ENCODE results near the gene PRKCE.

Gene PRKCE

DNA sequence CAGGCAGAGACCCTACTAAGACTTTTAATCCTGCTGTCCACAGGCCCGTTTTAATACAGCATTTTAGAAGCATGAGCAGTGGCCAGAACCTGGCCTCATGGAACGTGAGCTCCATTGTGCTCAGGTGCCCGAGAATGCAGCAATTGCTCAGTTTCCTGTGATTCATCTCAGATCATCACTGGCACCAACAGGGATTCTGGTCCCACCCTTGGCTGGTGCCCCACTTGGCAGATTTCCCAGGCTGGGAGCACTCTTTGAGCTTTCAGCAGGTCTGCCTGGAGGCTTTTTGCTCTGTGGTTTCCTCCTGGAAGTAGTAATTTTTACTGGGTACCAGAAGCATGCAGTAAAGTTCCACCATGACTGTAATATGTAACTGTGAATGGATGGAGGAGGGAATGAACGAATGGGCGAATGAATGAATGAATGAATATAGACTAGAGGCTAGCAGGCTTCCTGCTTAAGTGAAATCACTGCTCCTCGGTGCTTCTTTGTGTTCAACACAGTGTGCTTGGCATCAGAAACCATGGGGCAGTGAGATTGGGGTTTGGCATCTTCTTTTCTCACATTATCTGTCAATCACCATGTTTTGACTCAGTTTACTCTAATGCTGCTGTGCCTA is 312.9 kb downstream of the PRKCE start:
- DNase-seq (ENCODE audit: low read depth in 2 of 2): no peak

DNA sequence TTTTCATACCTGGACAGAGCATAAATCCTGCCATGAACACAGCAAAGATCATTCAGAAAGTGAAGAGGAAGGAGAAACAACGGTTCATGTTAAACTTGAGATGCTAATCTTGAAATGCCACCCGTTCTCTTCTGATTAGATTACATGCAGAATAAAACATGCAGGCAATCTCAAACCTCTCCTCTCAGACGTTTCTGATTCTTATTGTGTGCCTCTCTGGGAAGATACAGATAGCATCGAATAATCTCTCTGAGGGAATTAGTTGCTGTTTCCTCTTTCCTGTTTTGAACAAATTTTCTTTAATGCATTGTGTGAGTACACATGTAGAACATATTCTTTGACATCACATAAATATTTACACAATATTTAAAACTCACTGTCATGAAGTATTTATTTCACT is 313.4 kb downstream of the PRKCE start:
- no peak for DNase-seq (ENCODE audit: low read depth in 2 of 2)

DNA sequence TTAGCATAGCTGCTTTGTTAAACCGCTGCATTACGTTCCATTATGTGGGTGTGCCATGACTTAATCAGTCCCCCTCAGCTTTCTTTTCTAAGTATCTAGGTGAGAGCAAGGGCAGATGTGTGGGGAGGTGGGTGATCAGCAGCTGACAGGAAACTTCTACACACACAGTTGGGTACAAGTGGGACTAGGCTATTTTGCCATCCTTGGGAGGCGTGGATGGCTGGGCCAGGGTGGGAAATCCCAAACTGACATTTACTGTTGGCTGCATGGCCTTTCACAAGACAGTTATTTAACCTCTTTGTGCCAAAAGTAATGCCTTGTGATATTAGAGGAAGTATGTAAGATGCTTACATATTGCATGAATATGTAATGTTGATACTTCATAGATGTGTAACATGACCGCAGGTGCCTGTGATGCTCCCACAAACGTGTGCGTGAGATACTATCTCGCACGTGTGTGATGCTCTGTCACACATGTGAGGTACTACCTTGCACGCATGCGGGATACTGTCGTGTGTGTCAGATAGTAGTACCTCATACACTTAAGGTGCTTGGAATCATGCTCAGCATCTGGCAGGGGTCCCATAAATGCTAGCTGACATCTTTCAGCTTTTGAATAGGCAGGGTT is 314.5 kb downstream of the PRKCE start:
- DNase-seq (ENCODE audit: low read depth in 2 of 2): no peak

DNA sequence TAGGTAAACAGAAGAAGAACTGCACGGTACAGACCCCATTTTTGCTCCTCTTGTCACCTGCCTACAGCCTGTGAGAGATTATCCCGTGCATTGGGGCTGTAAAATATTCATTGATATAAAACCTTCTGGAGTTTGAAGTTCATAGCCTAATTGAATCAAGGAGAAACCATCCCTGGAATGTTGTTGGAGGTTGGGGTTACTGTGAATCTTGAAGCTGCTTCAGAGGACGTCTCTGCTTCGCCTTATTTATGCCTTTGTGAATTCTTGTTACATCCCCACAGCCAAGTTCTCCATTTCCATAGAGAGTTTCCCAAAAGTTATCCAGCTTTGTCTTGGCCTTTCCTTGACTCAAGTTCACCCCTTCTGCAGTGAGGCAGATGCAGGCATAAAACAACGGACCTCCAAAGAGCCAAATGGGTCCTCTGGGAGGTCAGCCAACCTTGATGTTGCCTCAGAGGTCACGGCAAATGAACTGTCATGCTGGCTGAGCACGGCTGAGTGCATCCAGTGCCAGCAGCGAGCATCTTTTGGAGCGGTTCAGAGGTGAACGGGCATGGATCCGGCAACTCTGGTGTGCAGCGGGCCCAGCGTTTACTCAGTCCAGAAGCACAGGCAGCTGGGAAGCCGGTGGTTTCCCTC is 317.6 kb downstream of the PRKCE start:
- DNase-seq (ENCODE audit: low read depth in 2 of 2): no peak

DNA sequence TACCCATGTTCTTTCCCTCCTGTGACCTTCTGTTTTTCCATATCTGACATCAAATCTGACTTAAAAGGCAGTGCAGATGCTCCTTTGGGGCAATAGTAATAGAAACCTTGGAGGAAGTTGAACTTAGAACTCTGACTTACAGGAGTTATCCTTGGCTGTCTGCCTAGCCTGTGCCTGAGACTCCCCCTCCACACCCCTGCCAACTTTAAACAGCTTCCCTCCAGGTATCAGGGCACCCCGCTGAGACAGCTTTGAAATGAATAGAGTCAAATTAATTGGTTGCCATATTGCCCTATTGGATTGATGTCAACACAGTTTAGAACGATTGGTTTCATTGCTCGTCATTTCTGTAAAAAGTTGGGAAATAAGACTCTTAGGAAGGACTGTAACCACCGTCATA is 322.0 kb downstream of the PRKCE start:
- no peak for DNase-seq (ENCODE audit: low read depth in 2 of 2)

DNA sequence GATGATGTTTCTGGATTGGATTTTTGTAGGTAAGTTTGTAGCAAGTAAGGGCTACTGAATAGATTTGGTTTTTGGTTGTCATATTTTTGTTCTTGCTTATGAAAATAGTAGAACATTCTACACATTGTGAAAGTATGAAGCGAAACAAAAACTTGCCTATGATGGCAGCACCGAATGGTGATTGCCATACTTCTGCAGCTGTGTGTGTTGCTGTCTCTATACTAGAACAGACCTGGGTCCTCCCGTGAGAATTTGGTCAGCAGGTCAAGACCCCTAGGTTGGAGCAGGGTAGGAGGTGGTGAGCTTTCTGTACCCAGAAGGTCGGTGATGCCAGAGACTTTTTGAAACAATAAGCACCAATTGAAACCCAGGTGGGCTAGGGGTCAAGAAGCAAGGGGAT is 322.6 kb downstream of the PRKCE start:
- DNase-seq (ENCODE audit: low read depth in 2 of 2): no peak

DNA sequence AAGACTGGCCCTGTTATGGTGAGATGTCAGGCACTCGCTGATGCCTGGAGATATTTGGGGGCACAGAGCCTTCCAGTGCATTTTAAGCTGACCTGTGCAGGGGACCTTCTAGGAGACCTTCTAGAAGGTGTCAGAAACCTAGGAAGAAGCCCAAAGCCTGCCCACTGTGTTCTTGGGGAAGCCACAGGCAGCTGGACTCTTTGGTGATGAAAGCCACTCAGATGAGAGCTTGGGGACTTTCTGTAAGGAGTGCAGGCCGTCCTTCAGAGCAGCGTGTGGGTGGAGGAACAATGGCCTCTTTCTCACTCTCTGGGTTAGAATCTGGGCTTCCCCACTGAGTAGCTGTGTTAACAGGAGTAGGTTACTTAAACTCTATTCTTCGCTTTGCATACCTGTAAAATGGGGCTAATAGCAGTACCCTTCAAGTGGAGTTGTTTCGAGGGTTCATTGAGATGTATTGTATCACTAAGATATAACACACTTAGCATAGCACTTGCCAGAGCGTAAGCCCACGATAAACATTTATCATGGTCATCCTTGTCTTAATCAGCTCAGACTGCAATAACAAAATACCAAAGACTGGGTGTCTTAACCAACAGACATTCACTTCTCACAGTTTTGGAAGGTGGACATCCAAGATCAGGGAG is 323.4 kb downstream of the PRKCE start:
- DNase-seq (ENCODE audit: low read depth in 2 of 2): no peak

DNA sequence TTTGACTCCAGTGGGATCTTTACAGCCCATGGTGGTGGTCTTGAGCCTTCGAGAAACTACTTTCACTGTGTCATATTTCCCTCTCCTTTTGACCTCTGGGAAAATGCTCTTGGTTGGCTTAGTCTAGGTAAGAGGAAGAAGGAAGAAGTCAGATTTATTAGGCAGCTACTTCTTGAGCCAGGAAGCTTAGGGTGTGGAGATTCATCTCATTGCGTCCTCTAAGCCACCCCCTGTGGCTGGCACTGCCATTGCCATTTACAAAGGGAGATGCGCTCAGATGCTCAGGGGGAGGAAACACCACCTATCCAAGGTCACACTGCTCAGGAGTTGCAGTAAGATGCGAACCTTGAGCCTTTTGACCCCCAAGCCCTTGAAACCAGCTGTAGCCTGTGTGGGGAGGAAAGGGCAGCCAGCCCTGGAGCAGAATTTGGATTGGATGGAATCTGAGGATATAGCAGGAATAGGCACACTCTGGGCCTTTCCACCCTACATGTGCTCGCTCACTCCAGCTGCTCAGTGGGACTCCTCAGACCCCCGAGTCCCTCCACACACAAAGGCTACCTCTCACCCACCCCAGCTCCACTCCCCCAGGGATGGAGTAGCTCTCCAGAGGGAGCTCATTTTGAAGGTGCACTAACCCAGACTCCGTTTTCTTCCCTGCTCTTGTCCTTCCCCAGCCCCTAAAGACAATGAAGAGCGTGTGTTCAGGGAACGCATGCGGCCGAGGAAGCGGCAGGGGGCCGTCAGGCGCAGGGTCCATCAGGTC is 324.5 kb downstream of the PRKCE start:
- no peak for DNase-seq (ENCODE audit: low read depth in 2 of 2)

DNA sequence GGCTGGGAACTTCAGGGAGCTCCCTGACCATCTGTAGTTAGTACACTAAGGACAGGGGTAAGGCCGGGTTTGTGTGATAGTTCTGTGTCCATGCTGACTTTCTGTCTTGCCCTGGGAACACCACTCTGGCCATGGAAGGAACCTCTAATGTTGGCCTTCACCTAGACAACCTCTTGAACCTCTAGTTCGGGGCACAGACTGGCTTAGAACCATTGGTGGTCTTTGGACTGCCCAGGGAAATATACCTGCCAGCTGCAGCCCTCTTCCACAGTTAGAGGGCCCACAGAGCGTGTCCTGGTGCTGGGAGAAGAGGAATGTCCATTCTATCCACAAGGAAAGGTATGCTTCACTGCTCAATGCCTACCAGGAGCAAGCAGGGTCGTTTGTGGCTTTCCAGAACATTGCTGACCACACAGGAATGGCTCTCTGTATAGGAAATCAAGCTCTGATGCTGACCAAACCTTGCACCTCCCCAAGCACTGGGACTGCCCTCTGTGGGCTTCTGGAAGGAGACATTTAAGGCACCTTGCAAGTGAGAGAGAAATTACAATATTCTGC is 326.9 kb downstream of the PRKCE start:
- no peak for DNase-seq (ENCODE audit: low read depth in 2 of 2)

DNA sequence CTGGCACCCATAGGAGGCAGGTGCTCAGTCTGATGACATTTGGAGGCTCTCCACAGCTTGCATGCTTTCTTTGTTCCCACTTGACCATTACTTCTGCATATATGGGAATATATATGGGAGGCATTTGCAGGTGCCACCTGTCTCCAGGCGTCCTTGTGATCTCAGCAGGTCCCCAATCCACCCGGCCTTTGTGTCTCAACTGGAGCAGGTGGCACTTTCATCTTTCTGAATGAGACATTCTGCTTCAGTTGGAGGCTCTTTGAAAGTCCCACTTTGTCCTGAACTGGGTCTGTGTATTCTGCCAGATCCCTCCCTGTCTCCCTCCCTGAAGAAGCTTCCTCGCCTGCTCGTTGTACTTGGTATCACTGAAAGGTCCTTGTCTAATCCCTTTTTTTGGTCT is 327.6 kb downstream of the PRKCE start:
- no peak for DNase-seq (ENCODE audit: low read depth in 2 of 2)

DNA sequence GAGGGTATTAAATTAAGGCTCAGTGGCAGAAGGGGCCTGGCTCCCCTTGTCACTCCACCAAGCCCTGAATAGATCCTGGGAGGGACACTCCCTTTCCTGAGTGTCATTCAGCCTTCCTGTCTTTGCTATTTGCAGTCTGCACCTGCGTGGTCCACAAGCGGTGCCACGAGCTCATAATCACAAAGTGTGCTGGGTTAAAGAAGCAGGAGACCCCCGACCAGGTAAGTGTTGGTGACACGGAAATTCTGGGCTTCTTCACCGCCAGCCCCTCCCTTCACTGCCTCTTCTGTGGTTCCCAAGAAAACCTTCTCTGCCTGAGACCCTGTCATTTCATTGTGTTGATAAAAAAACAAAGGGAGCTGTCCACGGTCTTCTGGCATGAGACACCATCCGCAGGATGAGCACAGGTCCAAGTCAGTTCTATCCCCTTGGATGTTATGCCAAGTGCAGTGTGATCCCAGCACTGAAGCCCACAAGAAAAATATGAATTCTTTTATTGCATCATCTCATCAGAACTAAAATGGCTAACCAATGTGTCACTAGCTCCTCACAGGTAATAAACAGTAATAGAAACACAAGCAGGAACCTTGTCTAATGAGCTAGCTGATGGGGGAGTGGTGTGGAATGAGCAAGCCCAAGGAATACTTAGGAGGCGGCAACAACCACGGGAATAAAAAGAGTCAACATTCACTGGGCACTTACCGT is 328.8 kb downstream of the PRKCE start:
- DNase-seq (ENCODE audit: low read depth in 2 of 2): no peak

DNA sequence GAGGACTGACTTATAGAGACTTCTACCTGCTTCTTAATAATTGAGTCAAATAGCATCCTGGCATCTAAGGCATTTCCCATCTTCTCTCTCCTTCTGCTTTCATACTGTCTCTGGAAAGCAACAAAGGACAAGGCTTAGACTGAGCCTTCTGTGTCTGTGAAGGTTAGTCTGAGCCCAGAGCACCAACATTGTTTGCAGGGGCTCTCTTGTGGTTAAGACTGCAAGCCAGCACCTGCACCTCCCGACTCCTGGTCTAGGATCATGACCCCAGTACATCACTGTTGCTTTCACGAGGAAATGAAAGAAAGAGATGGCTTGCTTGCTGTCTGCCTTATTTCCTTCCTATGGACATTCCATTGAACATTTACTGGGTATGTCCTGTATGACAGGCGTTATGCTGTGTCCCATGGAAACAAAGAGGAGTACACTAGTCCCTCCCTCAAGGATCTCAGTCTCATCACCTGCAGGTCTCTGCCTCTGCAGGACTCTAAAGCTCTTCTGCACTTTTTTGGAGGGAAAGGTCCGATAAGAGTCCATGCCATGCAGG is 330.0 kb downstream of the PRKCE start:
- no peak for DNase-seq (ENCODE audit: low read depth in 2 of 2)

DNA sequence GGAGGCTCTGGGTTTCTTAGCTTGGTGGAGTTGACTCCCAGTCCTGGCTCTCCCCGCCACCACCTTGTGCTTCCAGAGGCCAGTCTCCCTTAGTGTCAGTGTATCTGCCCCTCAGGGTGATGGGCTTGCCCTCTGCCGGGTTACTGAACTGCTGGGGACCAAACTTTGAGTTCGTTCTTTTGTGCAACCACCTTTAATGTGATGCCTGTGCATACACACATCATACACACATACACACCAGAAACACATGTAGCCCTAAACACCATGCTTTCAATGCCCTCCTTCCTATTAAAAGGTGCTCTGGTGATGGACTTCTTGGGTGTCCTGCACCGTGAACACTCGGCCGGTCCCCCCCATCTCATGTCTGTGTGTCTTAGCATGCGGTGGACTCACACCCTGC is 330.6 kb downstream of the PRKCE start:
- no peak for DNase-seq (ENCODE audit: low read depth in 2 of 2)

DNA sequence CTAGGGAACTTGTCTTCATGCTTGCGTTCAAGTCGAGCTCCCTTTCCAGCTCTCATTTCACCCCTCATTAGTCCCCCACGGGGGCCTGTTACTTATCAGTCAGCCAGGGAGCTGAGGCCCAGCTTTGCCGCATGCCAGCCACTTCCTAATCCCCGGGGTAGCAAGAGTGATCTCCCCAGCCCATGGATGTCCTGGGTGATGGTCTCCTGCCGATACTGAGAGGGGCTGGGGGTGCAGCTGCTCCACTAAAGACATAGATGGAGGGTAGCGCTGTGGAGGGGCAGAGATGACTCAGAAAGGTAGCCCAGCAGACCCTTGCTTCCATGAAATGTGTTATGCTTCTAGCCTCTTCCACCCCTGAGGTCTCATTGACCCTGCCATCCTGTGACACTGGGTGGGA is 331.7 kb downstream of the PRKCE start:
- DNase-seq (ENCODE audit: low read depth in 2 of 2): no peak

DNA sequence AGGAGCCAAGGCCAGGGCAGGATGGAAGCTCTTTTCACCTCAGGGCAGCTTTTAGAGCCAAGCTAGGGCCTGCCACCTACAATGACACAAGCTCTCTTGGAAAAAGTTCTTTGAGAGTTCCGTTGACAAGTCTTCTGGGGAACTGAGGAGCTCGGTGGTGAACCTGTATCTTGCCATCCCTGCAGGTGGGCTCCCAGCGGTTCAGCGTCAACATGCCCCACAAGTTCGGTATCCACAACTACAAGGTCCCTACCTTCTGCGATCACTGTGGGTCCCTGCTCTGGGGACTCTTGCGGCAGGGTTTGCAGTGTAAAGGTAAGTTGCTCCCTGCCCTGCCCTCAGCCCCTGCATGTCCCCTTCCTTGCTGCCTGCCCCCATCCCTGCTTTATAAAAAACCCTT is 332.9 kb downstream of the PRKCE start:
- DNase-seq (ENCODE audit: low read depth in 2 of 2): no peak

DNA sequence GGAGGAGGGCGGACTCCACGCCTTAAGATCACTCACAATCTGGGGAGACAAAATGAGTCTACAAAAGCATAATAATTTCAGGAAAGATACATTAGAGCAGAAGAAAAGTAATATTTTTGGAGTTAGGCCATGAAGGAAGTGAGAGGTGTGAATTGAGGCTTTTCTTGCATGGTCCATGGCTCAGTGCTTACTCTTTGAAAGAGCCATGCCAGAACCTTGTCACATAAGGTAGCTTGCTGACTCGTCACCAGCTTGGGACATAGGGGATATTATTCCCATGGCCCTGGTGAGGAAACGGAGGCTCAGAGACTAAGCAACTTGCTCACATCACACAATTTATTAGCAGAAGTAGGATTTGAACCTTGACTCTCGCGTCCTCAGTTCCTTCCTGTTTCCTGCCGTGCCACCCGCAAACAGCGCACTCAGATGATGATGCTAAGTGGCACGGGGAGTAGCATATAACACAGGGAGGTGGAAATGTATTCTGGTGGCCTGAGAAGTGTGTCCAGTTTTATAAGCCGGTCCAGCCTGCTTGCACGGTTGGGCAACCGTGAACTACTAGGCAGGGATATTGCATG is 333.5 kb downstream of the PRKCE start:
- DNase-seq (ENCODE audit: low read depth in 2 of 2): no peak

DNA sequence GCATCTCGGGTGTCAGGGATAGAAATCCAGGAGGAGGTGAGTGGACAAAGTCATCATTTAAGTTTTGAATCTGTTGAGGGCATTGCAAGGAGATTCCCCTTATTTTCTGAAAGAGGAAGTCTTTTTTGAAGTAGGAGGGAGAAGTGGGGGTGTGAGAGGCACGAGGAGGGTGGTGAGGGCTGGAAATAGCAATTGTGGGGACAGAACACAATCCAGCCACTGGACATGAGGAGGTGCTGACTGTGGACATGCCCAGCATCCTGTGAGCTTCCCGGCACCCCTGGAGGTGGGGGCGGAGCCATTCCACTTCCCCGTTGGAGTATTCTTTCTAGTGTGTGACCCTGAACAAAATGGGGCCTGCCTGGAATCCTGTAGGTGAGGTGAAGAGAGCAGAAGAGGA is 335.0 kb downstream of the PRKCE start:
- no peak for DNase-seq (ENCODE audit: low read depth in 2 of 2)

DNA sequence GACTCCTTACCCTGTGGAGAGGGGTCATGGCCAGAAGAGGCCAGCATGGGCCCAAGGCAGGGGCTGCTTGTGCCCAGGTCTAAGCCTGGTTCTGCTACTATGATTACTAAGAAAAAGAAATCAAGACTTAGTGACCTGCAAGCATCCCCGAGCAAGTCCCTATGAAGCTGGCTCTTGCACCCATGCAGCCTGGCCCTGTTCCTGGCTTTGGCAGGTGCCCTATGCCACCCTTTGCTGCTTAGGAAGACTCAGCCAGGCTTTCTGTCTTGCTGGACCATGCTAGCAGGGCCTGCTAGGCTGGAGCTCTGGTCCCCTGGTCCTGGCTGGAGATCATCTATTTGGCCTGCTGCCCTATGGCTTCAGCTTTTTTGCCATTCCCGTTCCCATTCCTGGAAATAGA is 336.4 kb downstream of the PRKCE start:
- no peak for DNase-seq (ENCODE audit: low read depth in 2 of 2)

DNA sequence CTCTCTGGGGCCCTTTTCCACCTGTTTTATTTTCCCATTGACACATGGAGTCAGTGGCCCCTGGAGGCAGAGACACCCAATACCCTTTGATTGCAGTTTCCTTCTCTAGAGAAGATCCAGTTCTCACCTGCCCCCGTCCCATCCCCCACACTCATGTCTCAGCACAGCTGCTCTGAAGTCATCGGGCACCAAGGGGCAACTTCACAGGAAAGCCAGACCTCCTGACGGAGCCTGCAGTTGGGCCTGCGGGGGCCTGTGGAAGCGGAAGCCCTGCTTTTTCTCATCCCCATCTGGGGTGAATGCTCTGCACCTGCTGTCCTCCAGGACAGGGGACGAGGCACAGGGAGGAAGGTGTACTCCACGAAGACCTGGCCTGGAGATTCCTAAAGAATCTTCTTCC is 337.4 kb downstream of the PRKCE start:
- no peak for DNase-seq (ENCODE audit: low read depth in 2 of 2)

DNA sequence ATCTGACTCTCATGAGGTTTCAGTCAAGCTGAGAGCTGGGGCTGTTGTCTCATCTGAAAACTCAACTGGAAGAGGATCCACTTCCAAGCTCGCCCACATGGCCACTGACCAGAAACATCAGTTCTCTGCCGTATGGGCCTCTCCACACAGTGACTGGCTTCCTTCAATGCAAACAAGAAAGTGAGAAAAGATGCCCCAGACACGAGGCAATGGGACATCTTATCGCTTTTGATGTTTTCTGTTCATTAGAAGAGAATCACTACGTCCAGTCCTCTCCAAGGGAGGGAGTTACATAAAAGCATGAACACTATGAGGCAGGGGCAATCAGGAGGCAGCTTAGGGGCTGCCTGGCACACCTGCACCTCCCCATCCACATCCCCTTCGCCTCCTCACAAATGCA is 338.7 kb downstream of the PRKCE start:
- no peak for DNase-seq (ENCODE audit: low read depth in 2 of 2)
